Sigmoid colon (tissue), 3 donors: ENCODE results near the gene TMEM198.
A peak's percentile ranks its signal among the peaks of the same experiment; 100 is the strongest.

Source experiments
- POLR2A ChIP-seq, 2 donors: fragments of 450-650 bp; IDR thresholded peaks; one replicate each; pipeline ENCODE4 v1.6.1; 2016; ENCODE audit warnings: antibody characterized with exemption in 2 of 2, mild to moderate bottlenecking in 2 of 2, moderate library complexity in 2 of 2
- TF ChIP-seq, protein P1 (sequence below), 4 experiments: fragments of 450-650 bp in 3 of 4; fragments of 200-600 bp in 1 of 4; IDR thresholded peaks; one replicate each; pipeline ENCODE4 v1.5.1; 2016 to 2019; ENCODE audit warnings: antibody characterized with exemption in 4 of 4, mild to moderate bottlenecking in 3 of 4, moderate library complexity in 2 of 4

DNA sequence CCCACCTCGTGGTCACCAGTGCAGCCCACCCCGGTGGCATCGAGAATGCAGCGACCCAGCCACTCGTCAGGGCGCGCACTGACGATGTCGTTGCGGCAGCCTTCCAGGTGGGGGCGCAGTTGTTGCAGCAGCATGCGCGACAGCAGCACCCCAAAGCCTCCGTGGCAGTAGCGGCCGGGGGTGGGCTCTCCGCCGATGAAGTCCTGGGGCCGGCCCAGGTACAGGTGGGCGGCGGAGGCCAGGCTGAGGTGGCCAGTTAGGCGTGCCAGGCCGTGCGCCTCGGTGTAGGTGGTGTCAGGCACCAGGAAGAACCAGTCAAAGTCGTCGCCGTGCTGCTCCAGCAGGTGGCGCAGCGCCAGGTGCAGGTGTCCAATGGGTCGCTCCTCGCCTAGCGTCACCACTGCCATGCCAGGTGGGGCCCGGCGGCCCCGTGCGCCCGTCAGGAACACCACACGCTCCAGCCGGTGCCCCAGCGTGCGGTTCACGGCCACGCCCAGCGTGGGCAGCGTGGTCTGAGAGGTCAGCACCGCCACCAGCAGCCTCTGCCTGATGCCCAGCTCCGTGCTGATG is 2.1 kb upstream of the TMEM198 start:
- TF ChIP-seq, protein P1, sequence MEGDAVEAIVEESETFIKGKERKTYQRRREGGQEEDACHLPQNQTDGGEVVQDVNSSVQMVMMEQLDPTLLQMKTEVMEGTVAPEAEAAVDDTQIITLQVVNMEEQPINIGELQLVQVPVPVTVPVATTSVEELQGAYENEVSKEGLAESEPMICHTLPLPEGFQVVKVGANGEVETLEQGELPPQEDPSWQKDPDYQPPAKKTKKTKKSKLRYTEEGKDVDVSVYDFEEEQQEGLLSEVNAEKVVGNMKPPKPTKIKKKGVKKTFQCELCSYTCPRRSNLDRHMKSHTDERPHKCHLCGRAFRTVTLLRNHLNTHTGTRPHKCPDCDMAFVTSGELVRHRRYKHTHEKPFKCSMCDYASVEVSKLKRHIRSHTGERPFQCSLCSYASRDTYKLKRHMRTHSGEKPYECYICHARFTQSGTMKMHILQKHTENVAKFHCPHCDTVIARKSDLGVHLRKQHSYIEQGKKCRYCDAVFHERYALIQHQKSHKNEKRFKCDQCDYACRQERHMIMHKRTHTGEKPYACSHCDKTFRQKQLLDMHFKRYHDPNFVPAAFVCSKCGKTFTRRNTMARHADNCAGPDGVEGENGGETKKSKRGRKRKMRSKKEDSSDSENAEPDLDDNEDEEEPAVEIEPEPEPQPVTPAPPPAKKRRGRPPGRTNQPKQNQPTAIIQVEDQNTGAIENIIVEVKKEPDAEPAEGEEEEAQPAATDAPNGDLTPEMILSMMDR (IDR thresholded peaks at IDR 0.05): peak; percentile 87 to 96 (median 90)
- TF ChIP-seq POLR2A (IDR thresholded peaks at IDR 0.05): no peak
